Activated T-cell treated with anti-CD3 and anti-CD28 coated beads, Interleukin-2, amount 50 U/mL, for 4 hours (primary cell): ENCODE results near the gene SPAG7. TPM values are rescaled to one million over a fixed set of nuclear protein-coding genes. Genes with fewer than 3 reads are reported as not detected.

Experiments
- ATAC-seq, 2 donors: fragments of 200-7000 bp; cut with Tn5 transposase; one replicate each; pipeline ENCODE4 v1.10.0; 2021
- DNase-seq: peaks from one replicate; pipeline ENCODE4 v3.0.0-alpha.2; 2020
- H3K27me3 Mint-ChIP-seq: one replicate; pipeline ENCODE4 v1.8.0; 2021; ENCODE audit warnings: low read depth, mixed read lengths
- H3K36me3 Mint-ChIP-seq: one replicate; pipeline ENCODE4 v1.8.0; 2022; ENCODE audit warnings: mixed read lengths; ENCODE audit not compliant: insufficient read depth
- H3K4me1 Mint-ChIP-seq: one replicate; pipeline ENCODE4 v1.8.0; 2021; ENCODE audit warnings: low read depth, mixed read lengths
- H3K4me3 Mint-ChIP-seq: one replicate; pipeline ENCODE4 v1.8.0; 2021; ENCODE audit warnings: mild to moderate bottlenecking, moderate library complexity, mixed read lengths
- H3K9me3 Mint-ChIP-seq: one replicate; pipeline ENCODE4 v1.8.0; 2021; ENCODE audit warnings: mixed read lengths
- total RNA-seq, 3 donors: library from RNA; stranded (reverse); gene quantifications; one replicate each; pipeline ENCODE4 v1.2.1, GENCODE V29; 2021

SPAG7 gene
- total RNA-seq, 3 donors from 2014 or later = 47.7 to 67.4 (median 56.9) TPM

DNA sequence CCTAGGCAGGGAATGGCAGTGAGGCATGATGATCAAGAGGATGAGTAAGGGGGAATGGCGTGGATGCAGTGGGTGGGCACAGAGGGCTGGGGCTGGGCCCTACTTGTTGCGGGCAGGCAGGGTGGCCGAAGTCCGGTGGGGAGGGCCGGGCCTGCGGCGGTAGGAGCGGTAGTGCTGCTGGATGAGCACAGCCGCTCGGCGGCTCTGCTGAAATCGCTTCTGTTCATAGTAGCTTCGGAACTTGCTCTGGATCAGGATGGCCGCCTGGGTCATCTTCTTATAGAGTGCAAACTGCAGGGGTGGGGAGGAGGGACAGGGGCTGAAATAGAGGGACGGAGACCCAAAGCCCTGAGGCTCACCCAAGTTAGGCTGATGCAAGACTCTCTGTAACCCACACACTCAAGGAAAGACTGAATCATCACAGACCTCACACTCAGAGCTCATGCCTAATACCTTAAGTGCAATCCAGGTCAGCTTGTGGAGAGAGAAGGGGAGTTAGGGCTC, 1.5 kb upstream of the SPAG7 start:
- Mint-ChIP-seq H3K4me3 (no peak overlapping the region), H3K9me3 (no peaks in the 10 kb centered on the region), H3K4me1 (peaks cover 38% of the 10 kb centered on the region), H3K36me3 (peaks cover 33% of the 10 kb centered on the region), H3K27me3 (no peaks in the 10 kb centered on the region)
- DNase-seq (peak; percentile 25), ATAC-seq (peak; percentile 11 to 27)

DNA sequence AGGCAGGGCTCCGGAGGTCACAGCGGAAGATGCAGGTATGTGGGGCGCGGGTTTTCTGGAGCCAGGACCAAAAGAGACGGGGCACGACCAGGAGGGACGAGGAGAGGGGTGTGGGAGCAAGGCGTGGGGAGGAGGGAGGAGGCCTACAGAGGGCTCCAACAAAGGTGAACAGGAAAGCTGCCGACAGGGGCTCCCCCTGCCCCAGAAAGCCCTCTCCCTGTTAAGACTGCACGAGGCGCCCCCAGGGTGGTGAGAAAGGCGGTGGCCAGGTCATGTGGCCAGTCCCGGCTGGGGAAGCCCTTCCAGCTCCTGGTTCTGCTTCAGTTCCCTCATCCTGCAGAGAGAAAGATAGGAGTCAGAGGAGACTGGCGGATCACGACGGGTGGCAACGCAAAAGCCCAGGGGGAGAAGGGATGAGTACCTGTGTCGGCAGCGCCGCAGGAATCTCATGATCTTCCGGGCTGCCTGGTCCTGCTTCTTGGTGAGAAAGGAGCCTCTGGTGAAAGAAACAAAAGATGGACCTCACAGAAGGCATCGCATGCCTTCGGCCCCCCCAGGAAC, 949 bp upstream of the SPAG7 start:
- Mint-ChIP-seq H3K9me3 (no peaks in the 10 kb centered on the region), H3K36me3 (peaks cover 28% of the 10 kb centered on the region), H3K27me3 (no peaks in the 10 kb centered on the region), H3K4me1 (peaks cover 38% of the 10 kb centered on the region), H3K4me3 (no peak overlapping the region)
- ATAC-seq (no peak), DNase-seq (no peak)

DNA sequence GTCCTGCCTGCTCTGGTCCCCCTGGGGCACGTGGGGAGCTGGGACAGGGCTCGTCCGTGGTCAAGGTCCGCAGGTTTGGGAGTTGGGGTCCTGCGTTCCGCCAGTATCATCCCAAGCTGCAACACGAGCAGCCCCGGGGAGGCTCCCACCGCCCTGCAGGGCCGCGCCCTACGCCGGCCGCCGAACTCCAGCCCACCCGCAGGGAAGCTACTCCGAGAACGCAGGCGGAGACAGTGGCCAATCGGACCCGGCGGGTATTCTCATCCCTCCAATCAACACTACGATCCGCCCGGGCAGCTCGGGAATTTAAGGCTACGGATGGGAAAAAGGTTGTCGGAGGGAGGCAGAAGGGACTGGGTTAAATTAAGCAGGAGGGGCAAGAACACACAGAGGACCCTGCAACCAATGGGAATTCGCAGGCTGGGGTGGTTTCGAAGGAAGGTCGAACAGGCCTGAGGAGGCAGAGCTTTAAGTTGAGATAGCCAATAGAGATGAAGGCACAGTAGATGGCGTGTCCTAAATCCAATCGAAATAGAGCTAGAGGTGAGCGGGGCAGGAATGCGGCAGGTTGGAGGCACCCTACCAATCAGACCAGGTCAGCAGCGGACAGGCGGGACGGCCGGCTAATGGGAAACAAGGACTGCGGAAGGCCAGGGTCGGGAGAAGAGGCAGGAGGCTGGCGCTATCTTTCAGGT, 626 bp downstream of the SPAG7 start:
- no peaks in the 10 kb centered on the region for H3K9me3 Mint-ChIP-seq
- DNase-seq = peak; percentile 88
- peaks cover 23% of the 10 kb centered on the region for H3K36me3 Mint-ChIP-seq
- peak; percentile 86 to 88 for ATAC-seq
- peaks cover 38% of the 10 kb centered on the region for H3K4me1 Mint-ChIP-seq
- no peak overlapping the region for H3K4me3 Mint-ChIP-seq
- no peaks in the 10 kb centered on the region for H3K27me3 Mint-ChIP-seq

DNA sequence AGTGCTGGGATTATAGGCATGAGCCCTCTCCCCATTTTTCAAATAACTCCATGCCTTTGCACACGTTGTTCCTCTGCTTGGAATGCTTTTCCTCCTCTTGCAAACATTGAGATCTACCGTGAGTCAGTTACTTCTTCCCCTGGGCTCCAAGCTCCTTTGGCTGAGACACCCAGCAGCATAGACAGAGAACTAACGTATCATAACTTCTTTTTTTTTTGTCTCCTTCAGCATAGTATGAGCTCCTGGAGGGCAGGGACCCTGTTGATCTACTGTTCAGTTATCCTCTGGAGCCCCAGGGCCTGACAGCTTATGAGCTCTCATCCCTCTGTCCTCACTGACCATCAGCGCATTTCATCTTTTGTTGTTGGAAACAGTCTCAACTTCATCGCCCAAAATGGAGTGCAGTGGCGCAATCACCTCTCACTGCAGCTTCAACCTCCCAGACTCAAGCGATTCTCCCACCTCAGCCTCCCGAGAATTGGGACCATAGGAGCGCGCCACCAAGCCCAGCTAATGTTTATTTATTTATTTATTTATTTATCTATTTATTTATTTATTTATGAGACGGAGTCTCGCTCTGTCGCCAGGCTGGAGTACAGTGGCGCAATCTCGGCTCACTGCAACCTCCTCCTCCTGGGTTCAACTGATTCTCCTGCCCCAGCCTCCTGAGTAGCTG, 2.2 kb downstream of the SPAG7 start:
- peaks cover 23% of the 10 kb centered on the region for H3K36me3 Mint-ChIP-seq

DNA sequence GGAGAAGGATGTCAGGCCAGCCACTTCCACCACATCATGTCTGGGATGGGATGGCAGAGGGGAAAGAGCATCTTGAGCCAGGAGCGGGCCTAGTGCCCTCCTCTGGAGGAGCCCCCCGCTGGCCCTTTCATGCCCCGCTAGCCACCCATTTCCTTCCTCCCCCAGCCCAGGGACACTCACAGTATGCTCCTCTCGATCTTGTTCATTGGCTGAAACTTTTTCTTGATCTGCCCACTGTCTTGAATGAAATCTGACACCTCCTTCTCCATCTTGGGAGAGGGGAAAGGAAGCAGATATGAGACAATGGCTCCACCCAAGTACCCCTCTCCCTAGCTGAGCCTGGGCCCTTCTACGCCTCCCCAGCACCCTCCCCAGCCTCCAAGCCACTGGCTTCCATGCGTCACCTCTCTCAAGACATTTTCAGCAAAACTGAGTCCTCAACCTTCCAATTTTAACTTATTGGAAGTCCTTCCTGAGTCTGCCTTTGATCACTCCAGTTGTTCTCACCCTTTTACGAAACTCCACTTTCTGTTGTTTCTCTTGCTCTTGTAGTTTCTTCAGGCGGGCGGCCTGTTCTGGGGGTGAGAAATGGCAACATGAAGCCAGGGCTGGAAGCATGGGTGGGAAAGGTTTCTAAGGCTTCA, 7.2 kb downstream of the SPAG7 start:
- no peaks in the 10 kb centered on the region for H3K27me3 Mint-ChIP-seq
- H3K9me3 Mint-ChIP-seq = no peaks in the 10 kb centered on the region
- peaks cover 21% of the 10 kb centered on the region for H3K36me3 Mint-ChIP-seq
- peaks cover 9% of the 10 kb centered on the region for H3K4me1 Mint-ChIP-seq
- H3K4me3 Mint-ChIP-seq = no peak overlapping the region
- ATAC-seq = no peak
- no peak for DNase-seq

More for the DNA sequence above, 2.2 kb downstream of the SPAG7 start:
- no peaks in the 10 kb centered on the region for H3K9me3 Mint-ChIP-seq
- DNase-seq (no peak), ATAC-seq (no peak)
- H3K4me1 Mint-ChIP-seq = peaks cover 30% of the 10 kb centered on the region
- H3K4me3 Mint-ChIP-seq = peak overlapping the region; percentile 7
- no peaks in the 10 kb centered on the region for H3K27me3 Mint-ChIP-seq

DNA sequence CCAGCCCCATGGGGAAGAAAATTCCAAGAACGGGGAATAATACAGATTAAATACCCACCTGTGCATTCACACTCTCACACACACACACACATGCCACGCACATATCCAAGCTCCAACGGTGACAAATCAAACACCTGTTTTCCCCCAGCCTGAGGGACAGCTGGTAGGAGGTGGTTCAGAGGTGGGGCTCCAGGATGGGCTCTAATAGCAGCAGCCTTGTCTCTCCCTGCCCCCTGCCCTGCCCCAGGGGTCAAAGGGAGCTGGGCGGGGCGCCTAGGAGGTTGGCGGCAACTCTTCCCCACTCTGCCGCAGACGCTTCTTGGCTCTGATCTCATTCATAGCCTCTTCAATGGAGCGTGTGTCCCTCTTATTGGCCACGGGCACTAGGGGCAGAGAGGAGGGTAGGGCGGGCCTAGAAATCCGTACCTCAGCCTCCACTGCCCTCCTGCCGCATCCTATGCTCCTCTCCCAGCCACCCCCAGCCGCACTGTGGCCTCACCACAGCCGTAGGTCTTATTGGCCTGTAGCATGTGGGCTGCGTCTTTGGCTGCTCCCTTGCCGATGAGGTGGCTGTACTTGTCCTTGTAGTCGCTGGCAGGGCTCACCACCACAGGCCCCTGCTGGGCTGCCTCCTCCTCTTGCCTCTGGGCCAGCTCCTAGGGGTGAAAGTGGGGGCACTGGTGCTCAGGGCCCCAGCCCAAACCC, 8.2 kb downstream of the SPAG7 start:
- ATAC-seq (no peak), DNase-seq (no peak)
- peaks cover 18% of the 10 kb centered on the region for H3K36me3 Mint-ChIP-seq
- H3K4me1 Mint-ChIP-seq = peaks cover 7% of the 10 kb centered on the region
- H3K4me3 Mint-ChIP-seq = no peak overlapping the region
- H3K9me3 Mint-ChIP-seq = no peaks in the 10 kb centered on the region
- no peaks in the 10 kb centered on the region for H3K27me3 Mint-ChIP-seq

DNA sequence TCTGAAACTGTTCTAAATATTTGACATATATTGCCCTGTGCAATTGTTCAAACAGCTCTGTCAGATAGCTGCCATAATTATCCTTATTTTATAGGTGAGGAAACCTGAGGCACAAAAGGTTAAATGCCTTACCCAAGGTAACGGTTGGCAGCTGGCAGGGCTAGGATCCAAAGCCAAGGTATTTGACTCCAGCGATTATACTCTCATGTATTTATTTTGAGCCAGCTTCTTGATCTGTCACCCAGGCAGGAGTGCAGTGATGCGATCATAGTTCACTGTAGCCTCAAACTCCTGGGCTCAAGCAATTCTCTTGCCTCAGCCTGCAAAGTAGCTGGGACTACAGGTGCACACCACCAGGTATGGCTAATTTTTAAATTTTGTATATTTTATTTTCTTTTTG, 9.5 kb downstream of the SPAG7 start:
- H3K27me3 Mint-ChIP-seq = no peaks in the 10 kb centered on the region
- no peaks in the 10 kb centered on the region for H3K9me3 Mint-ChIP-seq
- no peak overlapping the region for H3K4me3 Mint-ChIP-seq
- ATAC-seq = no peak
- H3K36me3 Mint-ChIP-seq = peaks cover 18% of the 10 kb centered on the region
- H3K4me1 Mint-ChIP-seq = peaks cover 7% of the 10 kb centered on the region
- DNase-seq = no peak

DNA sequence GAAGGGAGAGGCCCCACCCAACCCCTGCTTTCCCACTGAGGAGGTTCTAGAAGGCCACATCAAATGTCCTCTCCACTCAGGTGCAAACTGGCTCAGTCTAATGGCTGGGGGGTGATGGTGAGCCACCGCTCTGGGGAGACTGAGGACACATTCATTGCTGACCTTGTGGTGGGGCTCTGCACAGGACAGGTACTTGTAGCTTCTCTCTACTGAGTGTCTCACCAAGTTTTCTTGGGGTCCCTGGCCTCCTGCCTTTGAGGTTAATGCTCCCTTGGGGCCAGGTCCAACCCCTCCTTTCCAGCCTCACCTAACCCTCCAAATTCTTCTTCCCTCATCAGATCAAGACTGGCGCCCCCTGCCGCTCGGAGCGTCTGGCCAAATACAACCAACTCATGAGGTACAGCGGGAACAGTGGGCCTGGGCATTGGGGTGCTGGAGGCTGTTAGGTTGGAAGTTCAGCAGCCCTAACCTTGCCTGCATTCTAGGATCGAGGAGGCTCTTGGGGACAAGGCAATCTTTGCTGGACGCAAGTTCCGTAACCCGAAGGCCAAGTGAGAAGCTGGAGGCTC, 11.0 kb downstream of the SPAG7 start:
- H3K36me3 Mint-ChIP-seq = peaks cover 16% of the 10 kb centered on the region
- DNase-seq = peak; percentile 44
- no peaks in the 10 kb centered on the region for H3K27me3 Mint-ChIP-seq
- ATAC-seq = peak in 1 of 2 donors; percentile 40
- H3K4me3 Mint-ChIP-seq = no peak overlapping the region
- no peaks in the 10 kb centered on the region for H3K9me3 Mint-ChIP-seq
- peaks cover 7% of the 10 kb centered on the region for H3K4me1 Mint-ChIP-seq

DNA sequence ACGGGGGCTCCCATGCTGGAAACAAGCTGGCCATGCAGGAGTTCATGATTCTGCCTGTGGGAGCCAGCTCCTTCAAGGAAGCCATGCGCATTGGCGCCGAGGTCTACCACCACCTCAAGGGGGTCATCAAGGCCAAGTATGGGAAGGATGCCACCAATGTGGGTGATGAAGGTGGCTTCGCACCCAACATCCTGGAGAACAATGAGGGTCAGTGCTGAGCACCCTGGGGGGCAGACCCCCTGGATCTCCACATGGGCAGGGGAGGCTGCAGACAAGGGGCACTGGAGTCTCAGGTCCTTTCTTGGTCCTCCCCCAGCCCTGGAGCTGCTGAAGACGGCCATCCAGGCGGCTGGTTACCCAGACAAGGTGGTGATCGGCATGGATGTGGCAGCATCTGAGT, 12.5 kb downstream of the SPAG7 start:
- no peak overlapping the region for H3K4me3 Mint-ChIP-seq
- H3K36me3 Mint-ChIP-seq = peaks cover 11% of the 10 kb centered on the region
- H3K9me3 Mint-ChIP-seq = no peaks in the 10 kb centered on the region
- H3K27me3 Mint-ChIP-seq = no peaks in the 10 kb centered on the region
- H3K4me1 Mint-ChIP-seq = peaks cover 19% of the 10 kb centered on the region
- DNase-seq = no peak
- ATAC-seq = no peak

DNA sequence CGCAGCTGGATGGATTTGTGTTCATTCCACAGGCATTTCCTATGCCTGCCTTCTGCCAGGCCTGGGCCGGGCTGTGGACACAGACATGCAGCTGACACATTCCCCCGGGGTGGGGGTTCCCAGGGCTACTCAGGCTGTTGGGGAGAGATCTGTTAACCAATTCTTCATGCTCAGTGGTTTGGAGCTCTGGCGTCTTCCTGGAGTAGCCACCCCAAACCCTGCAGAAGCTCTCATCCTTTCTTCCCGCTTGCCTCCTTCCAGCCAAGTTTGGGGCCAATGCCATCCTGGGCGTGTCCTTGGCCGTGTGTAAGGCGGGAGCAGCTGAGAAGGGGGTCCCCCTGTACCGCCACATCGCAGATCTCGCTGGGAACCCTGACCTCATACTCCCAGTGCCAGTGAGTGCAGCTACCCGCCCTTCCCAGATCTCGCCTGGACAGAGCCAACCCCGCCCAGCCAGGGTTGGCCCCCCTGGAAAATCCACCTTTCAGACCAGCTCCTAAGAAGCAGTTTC, 14.1 kb downstream of the SPAG7 start:
- Mint-ChIP-seq H3K9me3 (no peaks in the 10 kb centered on the region), H3K4me3 (no peak overlapping the region), H3K27me3 (no peaks in the 10 kb centered on the region), H3K36me3 (no peaks in the 10 kb centered on the region), H3K4me1 (peaks cover 19% of the 10 kb centered on the region)
- DNase-seq (no peak), ATAC-seq (no peak)

DNA sequence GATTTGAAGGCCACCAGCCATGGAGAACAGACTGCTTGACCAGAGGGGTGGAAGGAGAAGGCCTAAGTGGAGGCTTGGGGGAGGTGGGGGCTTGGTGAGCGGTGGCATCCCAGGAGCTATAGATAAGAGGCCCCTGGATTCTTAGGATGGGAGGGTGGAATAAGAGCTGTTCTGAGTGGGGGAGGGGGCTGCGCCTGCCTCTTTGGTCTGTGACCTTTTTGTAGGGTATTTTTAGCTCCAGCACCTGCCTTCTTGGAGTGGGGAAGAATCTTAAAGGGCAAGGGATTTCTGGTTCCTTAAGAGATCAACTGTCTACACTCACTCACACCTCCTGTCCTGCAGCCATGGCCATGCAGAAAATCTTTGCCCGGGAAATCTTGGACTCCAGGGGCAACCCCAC, 16.1 kb downstream of the SPAG7 start:
- peaks cover 7% of the 10 kb centered on the region for H3K36me3 Mint-ChIP-seq
- H3K4me3 Mint-ChIP-seq = peak overlapping the region; percentile 86
- ATAC-seq (no peak), DNase-seq (no peak)
- peaks cover 20% of the 10 kb centered on the region for H3K4me1 Mint-ChIP-seq
- no peaks in the 10 kb centered on the region for H3K27me3 Mint-ChIP-seq
- H3K9me3 Mint-ChIP-seq = no peaks in the 10 kb centered on the region

DNA sequence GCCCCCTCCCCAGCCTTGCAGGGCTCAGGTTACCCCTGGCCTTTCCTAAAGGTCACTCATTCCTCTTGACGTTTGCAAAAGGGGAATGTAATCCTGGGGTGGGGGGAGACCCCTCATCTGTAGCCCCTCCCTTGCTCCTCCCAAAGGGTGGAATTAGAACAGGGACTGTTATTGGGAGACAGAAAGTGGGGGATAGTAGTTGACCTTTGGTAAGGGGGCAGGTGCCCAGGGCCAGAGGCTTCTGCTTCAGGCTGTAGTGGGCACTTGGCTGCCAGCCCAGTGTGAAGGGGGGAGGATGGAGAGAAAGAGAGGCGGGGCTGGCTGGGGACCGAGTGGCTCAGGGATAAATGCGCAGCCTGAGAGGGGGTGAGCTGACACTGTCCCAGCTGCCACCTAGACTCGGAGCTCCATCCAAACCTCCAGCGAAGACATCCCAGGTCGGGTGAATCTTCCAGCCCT, 16.8 kb downstream of the SPAG7 start, which contains the start of gene ENO3:
TSS of gene ENO3 (plus strand) at position 374 of the 459 bp plus-strand sequence. CDS start 711 bp downstream, outside the sequence.
- Mint-ChIP-seq H3K4me1 (peaks cover 19% of the 10 kb centered on the region), H3K27me3 (no peaks in the 10 kb centered on the region), H3K4me3 (peak within 1 kb of the TSS; percentile 86), H3K9me3 (no peaks in the 10 kb centered on the region), H3K36me3 (peaks cover 12% of the 10 kb centered on the region)
- DNase-seq (no peak), ATAC-seq (no peak)

DNA sequence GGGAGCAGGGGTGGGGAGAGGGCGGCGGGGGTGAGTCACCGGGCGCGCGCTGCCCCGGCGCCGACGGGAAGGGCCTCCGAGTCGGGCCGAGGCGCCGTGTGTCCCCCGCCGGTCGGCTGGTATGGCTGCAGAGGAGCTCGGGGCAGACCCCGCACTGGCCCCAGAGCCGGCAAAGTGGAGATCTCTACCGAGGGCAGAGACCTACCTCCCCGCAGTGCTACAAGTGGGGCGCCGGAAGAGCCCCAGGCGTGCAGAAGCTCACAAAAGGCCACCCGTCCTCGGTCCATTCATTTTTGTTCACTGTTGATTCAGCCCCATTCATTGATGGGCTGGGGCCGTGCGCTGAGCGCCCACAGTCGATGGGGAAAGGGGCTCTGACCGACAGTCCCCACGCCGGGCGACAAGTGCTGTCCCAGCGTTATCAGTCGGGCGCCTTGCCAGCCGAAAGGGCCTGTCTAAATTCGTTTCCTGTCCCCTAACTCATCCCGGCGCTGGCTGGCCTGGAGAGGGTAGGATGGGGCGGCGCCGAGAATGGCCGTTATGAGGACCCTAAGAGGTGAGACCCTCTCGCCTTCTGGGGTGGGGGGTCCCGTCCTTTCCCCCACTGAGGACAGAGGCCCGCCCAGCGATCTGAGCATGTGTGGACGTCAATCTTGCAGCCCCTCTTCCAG, 17.4 kb downstream of the SPAG7 start:
- ATAC-seq = peak; percentile 17 to 21
- peak; percentile 65 for DNase-seq
- Mint-ChIP-seq H3K27me3 (no peaks in the 10 kb centered on the region), H3K4me3 (peak overlapping the region; percentile 86), H3K9me3 (no peaks in the 10 kb centered on the region), H3K4me1 (peaks cover 25% of the 10 kb centered on the region), H3K36me3 (peaks cover 18% of the 10 kb centered on the region)
